ENCODE measurements around the gene SERINC1.

The SERINC1 gene

DNA sequence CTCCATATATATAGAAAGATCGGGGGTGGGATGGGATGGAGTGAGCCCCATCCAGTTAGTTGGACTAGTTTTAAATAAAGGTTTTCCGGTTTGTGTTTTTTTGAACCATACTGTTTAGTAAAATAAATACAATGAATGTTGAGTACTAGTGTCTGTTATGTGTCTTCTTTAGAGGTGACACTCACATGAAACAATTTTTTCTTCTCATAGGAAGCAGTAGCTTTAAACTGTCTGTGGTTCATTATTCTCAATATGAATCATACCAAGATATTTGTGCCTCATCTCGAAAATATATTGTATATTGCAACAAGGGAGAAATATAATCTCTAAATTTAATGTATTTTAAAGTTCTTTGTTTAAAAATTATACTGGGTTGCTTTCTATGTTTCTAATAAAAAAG, 38.8 kb downstream of the SERINC1 start:
- DNase-seq (ENCODE audit: low read depth), result no peak

DNA sequence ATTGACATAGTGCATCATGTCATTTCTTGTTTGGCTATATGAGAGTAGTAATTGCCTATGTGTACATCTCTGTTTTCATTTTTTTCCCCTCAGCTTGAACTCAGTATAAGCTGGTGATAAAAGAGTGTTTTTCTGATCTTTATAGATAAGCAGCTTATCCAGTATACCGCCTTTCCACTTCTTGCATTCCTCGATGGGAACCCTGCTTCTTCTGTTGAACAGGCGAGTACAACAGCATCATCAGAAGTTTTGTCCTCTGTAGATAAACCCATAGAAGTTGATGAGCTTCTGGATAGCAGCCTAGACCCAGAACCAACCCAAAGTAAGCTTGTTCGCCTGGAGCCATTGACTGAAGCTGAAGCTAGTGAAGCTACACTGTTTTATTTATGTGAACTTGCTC, 39.8 kb downstream of the SERINC1 start:
- DNase-seq (ENCODE audit: low read depth), result no peak

DNA sequence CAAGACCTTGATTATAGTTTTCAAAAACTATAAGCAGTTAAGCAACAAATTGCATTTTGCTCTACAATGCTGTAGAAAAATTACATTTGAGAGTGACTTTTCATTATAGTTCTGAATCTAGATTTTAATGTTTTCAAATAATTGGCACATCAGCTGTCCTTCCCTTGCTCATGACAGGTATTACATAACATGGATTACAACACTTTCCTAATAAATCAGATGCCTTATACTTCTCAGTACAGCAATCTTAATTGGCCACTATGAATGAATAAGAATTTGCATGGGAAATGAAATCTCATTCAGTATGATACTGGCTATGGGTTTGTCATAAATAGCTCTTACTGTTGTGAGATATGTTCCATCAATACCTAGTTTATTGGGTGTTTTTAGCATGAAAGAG, 42.3 kb downstream of the SERINC1 start:
- DNase-seq (ENCODE audit: low read depth), result no peak

DNA sequence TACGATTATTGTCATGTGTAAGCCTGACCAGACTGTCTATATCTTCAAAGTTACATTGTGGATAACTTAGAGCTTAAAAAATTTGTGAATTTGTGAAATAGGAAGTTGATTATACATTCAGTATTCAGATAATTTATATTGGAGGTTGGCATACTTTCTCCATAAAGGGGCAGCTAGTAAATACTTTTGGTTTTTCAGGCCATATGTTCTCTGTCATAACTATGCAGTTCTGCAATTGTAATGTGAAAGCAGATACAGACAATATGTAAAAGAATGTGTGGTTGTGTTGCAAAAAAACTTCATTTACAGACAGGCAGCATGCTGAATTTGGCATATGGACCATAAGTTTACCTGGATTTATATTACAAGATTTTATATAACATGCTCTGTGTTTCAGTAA, 42.8 kb downstream of the SERINC1 start:
- no peak for DNase-seq (ENCODE audit: low read depth)

DNA sequence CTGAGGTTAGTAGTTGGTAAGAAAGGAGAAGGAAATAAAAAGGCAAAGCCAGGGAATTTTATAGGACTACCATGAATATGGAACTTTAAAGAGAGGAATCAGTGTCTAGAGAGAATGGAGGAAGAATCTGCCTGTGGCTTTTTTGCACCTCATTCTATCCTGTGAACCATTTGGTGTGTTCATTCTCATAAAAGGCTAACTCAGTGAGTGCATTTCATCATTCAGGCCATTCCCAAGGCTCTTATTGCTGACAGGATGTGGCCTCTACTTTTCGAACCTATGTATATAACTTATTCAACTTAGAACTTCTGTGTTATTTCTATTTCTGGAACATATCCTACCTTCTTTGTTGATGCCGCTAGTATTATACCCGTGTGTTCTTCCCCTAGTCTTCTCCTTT, 45.0 kb downstream of the SERINC1 start:
- DNase-seq (ENCODE audit: low read depth), result no peak

DNA sequence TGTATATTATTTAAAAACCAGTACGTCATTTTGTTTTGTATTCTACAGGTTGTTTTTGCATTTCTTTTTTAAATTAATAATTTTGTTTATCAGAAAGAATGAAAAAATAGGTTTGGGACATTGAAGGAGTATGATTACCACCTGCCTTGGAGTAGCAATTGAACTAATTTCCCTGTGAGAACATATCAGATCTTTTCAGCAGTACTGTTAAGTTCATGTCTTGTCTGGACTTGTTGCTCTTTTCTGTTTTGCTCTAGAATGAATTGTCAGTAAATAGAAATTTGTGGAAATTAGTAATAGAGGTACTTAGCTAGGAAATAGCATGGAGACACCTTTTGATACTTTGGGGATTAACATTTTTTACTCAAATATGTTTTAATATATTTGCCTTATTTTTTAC, 47.9 kb downstream of the SERINC1 start:
- DNase-seq (ENCODE audit: low read depth), result no peak

DNA sequence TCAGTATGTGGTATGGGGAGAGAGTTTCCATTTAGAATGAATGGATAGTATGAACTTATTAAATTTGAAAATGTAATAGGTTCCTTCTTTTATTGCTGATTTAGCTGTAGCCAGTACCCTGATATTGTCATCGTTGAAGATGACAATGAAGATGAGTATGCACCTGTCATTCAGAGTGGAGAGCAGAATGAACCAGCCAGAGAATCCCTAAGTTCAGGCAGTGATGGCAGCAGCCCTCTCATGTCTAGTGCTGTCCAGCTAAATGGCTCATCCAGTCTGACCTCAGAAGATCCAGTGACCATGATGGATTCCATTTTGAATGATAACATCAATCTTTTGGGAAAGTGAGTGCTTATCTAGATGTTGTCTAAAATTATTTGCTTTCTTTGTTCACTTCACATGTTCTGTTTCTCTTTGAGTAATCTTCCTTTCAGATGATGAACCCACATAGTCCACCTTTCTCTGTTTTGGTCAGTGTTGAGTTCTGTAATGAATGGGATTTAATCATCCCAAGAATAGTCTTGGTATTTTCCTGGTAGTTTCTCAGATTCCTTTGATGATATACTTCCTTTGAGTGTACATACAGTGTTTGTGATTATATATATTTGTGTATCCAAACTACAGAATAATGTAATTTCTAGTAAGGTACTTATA, 48.9 kb downstream of the SERINC1 start:
- DNase-seq (ENCODE audit: low read depth), result no peak

DNA sequence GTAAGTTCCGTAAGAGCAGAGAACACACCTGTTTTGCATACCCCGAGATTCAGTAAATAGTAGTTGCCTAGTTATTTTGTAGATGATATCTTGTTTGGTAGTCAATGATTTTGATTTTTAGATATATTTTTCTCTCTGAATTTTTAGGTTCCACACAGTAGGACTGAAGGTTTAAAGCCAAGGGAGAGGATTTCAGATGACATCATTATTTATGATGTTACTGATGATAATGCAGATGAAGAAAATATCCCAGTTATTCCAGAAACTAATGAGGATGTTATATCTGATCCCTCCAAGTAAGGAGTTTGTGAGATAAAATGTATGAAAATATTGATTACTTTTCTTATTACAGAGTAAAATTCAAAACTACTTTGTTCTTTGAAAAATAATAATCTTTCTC, 49.6 kb downstream of the SERINC1 start:
- no peak for DNase-seq (ENCODE audit: low read depth)

DNA sequence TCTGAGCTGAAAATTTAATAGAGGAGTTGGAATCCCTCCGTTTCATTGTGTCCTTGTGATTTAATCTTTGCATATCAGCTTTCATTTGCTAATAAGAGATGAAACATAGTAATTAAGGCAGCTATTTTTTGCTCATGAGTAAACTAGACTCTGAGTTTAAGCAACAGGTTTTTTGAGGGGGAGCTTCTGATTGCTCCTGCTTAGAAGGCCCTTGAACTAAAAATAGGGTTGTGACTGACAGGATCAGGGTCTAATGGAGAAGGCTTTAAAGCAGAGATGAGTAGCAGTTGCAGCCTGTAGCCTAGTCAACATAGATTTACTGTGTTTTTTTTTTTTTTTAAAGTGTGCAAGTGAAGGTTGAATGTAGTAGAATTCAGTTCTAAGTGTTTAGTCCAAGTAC, 54.8 kb downstream of the SERINC1 start:
- DNase-seq (ENCODE audit: low read depth), result no peak

DNA sequence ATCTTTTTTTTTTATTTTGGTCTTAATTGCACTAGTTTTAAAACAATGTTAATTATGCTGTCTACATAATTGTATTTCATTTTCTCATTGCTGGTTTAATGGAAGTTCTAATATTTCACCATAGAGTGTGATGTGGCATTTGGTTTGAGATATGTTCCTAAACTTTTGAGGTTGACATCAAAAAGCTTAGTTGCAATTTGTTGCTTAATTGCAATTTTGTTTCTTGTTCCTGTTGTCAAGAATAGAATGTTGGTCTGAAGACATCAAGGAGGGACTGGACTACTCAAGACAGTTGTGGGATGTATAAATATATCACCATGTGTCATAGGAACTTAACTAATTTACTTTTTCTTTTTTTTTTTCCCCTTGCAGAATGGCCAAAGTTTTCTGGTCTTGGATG, 59.6 kb downstream of the SERINC1 start:
- DNase-seq (ENCODE audit: low read depth), result no peak

DNA sequence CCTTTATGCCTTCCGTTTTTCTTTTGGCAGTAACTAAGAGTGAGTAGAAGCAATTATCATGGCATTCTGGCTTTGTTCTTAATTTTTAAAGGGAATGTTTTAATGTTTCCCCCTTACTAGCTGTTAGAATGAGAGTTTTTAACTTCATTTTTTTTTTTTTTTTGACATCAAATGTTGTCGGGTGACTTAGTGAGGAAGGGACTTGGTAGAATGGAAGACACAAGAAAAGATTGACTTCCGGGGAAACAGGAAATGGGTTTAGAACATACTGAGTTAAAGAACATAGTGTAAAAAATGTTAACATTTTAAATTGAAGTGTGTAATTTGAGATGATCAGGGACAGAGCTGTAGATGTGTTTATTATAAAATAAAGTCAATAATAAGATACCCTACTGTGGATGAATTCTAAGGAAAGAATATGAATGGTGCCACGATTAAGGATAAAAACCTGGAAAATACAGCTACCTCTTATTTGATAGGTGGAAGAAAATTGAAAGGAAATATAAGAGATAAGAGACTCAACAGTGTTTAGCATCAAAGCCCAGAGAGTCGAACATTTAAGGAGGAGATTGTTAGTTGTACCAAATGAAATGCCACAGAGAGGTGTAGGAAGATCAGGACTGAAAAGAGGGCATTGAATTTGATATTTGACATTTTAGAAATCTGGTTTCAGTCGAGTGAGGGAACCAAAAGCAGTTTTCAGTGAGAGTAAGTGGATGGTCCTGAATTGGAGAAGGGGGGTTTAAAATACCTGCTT, 62.7 kb downstream of the SERINC1 start:
- no peak for DNase-seq (ENCODE audit: low read depth)

DNA sequence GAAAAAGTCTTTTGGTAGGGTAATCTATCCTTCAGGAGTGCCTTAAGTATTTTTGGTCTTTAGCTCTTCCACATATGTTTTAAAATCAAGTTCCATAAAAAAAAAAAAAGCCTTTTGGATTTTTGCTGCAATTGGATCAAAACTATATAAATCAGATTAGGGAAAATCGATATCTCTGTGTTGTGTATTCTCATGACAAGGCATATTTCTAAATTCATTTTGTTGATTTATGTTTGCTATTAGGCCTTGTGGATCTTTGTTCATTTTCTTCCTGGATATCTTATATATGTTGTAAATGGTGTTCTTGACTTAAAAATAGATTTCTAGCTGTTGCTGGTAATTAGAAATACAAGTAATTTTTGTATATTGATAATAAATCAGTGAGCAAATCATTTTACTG, 63.4 kb downstream of the SERINC1 start:
- DNase-seq (ENCODE audit: low read depth), result no peak

DNA sequence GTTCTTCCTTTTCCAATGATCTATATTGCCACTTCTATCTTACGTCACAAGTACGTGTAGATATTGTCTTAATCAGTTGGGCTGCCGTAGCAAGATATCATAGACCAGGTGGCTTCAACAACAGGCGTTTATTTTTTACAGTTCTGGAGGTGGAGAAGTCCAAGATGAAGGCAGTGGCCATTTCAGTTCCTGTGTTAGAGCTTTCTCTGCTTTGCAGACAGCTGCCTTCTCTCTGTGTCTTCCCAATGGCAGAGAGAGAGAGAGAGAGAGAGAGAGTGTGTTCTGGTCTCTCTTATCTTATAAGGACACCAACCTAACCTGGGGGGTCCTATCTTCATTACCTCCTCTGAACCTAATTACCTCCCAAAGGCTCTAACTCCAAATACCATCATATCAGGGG, 63.9 kb downstream of the SERINC1 start:
- no peak for DNase-seq (ENCODE audit: low read depth)

DNA sequence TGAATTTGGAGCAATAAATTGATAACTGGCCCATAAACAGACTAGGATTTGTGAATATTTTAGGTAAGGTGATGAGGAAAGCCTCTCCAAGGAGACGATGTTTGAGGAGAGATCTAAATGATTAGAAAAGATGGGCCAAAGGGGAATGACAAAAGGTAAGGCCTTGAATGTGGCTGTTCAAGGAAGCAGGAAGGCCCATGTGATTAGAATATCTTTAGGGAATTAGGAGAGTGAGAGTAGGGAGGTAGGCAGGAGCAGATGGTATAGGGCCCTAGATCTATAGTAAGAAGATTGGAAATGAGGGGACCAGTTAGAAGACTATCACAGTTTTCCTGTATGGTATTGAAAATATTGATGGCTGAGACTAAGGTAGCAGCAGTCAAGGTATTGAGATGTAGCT, 65.4 kb downstream of the SERINC1 start:
- DNase-seq (ENCODE audit: low read depth), result no peak

DNA sequence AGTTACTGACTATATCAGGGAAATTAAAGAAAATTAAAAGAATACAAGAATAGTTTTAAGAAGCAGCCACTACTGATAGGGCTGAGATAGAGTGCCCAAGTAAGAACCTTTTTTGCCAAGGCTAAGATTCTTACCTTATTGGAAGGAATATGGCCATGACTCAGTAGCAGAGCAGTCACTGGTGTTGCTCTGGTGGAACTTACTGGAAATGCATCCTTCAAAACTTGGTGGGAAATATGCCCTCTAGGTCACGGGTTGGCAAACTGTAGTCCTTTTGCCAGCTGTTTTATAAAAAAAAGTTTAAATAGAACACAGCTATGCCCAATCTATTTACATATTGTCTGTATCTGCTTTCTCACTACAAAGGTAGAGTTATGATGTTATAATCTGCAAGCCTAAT, 66.2 kb downstream of the SERINC1 start:
- DNase-seq (ENCODE audit: low read depth), result no peak

DNA sequence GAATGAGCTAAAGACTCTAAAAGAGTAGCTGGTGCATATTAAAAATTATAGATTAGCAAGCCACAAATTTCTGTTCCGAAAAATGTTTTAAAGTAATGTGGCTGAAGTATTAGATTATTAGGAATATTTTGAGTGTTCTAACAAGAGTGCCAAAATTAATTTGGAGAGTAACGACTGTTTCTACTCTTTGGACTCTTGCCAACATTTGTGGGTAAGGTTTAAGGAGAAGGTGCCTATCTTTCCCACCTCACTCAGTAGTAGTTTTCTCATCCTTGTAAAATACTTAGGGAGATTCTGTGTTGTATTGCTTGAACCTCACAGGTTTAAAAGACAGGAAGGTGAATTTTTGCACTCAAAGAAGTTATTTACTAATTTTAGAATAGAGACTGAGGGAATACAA, 67.2 kb downstream of the SERINC1 start:
- DNase-seq (ENCODE audit: low read depth), result no peak

DNA sequence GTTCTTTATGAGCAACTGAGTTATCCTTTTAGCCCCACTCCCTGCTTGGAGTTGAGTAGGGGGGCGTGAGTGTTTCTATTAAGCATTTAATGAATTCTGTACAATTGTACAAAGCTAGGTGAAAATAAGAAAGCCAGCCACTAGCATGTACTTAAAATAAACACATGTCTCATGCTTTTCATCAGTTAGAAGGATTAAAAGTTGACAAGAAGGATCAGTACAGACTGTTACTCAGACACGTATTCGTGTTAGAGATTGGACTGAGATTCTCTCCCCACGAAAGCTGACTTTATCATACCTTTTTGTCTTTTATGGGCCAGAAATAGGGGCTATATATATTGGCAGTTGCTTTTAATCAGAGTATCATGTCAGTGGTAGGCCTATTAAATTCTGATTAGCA, 70.5 kb downstream of the SERINC1 start:
- no peak for DNase-seq (ENCODE audit: low read depth)

DNA sequence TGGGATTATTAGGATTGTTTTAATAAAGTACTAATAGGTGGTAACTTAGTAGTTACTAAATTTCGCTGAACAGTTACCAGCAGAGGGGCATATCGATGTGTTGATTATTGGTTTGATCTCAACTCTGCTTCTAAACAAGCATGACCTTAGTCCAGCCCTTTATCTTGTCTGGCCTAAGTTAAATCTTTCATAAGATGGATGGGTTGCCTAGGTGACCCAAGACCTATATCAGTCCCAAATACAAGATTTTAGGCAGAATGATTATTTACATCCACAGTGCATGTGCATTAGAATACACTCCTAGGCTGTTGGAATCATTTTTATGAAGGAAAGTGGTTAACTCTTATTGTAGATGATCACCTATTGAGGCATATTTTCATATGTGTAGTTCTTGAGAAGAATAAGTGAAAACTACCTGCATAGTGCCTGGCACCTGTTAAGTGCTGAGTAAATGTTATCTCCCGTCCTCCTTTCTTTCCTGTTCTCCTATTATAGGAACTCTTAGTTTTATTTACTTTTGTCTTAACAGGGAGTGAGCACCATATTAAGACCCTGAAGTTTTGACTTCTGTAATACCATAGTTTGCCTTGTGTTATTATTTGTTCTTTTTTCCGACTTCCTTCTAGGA, 71.0 kb downstream of the SERINC1 start:
- no peak for DNase-seq (ENCODE audit: low read depth)

DNA sequence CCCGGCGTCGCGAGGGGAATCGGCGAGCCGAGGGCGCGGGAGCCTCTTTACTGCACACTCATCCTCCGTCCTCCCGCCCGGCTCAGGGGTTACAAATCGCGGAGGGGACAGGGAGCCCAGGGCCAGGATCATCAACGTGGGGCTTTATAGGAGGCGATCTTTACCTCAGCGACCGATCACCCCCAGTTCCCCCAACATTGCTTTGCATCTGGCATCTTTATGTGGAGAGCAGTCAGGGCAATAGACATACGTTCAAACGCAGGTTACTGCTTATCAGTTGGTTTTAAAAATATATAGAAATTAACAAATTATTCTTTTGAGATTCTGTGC, 71.5 kb downstream of the SERINC1 start:
- DNase-seq (ENCODE audit: low read depth), result no peak

DNA sequence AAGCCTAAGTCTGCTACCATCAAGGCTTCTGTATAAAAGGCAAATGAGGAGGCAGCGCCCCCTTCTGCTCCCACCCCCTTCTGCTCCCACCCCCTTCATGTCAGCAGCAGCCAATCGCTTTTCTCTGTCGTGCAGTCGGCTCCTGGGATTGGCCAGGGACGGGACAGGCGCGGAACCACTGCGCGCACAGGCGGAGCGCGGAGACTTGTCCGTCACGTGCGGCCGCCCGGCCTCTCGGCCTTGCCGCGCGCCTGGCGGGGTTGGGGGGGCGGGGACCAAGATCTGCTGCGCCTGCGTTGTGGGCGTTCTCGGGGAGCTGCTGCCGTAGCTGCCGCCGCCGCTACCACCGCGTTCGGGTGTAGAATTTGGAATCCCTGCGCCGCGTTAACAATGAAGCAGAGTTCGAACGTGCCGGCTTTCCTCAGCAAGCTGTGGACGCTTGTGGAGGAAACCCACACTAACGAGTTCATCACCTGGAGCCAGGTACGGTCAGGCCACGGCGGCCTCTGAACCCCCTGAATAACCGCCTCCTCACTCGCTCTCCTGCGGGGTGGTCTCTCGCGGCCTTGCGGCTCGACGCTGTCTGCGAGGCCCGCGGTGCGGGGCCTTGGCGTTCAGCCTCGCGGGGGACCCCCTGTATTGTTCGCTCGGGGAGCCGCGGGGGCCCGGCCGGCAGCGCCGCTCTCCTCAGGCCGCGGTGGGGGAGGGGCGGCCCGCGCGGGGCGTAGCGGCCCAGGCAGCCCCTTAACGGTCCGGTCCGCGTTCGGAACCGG, 72.1 kb downstream of the SERINC1 start, which contains the start of gene HSF2:
Gene HSF2, plus strand, starts transcription at position 305 of the 773 bp plus-strand sequence. Its CDS starts 86 bp downstream, at position 391.
- DNase-seq (ENCODE audit: low read depth), result peak; percentile 91

DNA sequence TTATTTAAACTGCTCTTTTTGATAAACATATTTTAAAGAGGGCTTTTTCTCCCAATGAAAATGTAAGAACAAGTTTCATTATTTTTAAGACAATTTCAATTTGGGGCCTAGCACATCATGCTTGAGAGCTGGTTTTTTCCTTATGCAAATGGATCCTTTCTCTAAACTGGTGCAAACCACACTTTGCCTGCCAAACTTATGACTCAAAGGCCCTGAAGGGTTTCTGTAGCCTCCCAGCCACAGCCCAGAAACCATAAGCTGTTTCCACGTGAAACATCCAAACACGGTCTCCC, 72.6 kb downstream of the SERINC1 start:
- no peak for DNase-seq (ENCODE audit: low read depth)

DNA sequence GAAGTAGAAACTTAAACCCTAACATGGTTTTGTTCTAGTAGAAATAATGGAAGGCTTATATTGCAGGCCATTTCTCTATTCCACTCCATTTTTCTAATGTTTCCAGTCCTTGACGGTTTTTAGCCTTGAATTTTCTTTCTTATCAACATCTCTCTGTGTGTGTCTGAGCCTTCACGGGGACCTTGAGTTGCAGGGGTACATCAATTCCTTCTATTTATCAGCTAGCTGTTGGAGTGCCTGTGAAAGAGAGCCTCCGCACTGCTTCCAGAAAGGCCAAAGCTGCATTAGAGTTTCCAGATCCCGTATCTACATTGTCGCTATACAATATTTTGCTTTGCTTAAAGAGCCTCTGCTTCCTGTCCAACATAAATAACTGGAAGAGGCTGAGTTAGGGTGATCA, 77.6 kb downstream of the SERINC1 start:
- DNase-seq (ENCODE audit: low read depth), result no peak

DNA sequence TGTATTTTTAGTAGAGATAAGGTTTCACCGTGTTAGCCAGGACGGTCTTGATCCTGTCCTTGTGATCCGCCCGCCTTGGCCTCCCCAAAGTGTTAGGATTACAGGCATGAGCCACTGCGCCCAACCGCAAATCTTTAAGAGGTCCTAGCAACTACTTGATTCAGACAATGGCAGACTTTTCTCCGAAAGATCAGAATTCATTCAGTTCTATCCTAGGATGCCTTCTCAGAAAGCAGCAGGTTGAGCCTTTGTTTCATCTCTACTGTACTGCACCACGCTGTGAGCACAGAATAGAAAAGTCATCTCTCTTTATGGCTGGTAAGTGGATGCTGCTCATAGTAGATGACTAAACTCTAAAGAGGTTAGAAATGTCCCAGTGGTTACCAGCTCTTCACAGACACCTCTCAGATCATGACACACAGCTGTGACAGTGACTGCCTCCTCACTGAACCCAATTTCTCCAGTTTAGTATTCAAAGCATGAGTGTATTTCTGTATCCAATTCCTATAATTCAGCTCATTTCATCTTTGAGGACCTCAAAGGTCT, 78.2 kb downstream of the SERINC1 start:
- DNase-seq (ENCODE audit: low read depth), result no peak
